Mesodermal cell (in vitro differentiated cells): ENCODE measurements around the gene PLEKHG4B.

Source experiments
- H3K27ac ChIP-seq: 2 replicates; pipeline ENCODE4 v1.7.0; 2013; ENCODE audit warnings: mild to moderate bottlenecking, low read depth, low read length, moderate library complexity; ENCODE audit not compliant: severe bottlenecking
- H3K36me3 ChIP-seq: 2 replicates; pipeline ENCODE4 v1.7.1; 2013; ENCODE audit warnings: mild to moderate bottlenecking, low read length, moderate library complexity; ENCODE audit not compliant: control insufficient read depth, insufficient read depth
- H3K4me1 ChIP-seq: one replicate; pipeline ENCODE4 v1.7.1; 2013; ENCODE audit warnings: mild to moderate bottlenecking, low read length; ENCODE audit not compliant: insufficient read depth, control insufficient read depth, poor library complexity, severe bottlenecking
- H3K4me3 ChIP-seq: 2 replicates; pipeline ENCODE4 v1.7.0; 2013; ENCODE audit warnings: low read length, control low read depth, mild to moderate bottlenecking; ENCODE audit not compliant: insufficient read depth, poor library complexity, severe bottlenecking; ENCODE audit errors: extremely low read depth
- H3K9me3 ChIP-seq: 2 replicates; pipeline ENCODE4 v1.7.1; 2013; ENCODE audit warnings: mild to moderate bottlenecking, low read length, moderate library complexity; ENCODE audit not compliant: control insufficient read depth
- whole genome bisulfite sequencing, 2 experiments: methylation state at CpG; one replicate each; pipeline ENCODE4 v1.1.5; 2013; ENCODE audit warnings: missing lambda C conversion rate in 2 of 2; ENCODE audit not compliant: insufficient coverage in 2 of 2; 5-methylcytosine and 5-hydroxymethylcytosine counted together

Gene PLEKHG4B

GRCh38 chr5:77170-77501, 14.8 kb upstream of the PLEKHG4B start:
- 87 to 92% methylated on average over 4 of the region's 4 CpGs for WGBS, 2 experiments
- H3K9me3 ChIP-seq: no peaks in the 10 kb centered on the region
- H3K27ac ChIP-seq: no peak overlapping the region
- peaks cover 19% of the 10 kb centered on the region for H3K4me1 ChIP-seq
- no peak overlapping the region for H3K4me3 ChIP-seq
- no peaks in the 10 kb centered on the region for H3K36me3 ChIP-seq

- H3K9me3 ChIP-seq: no peaks in the 10 kb centered on the region
- no peak overlapping the region for H3K4me3 ChIP-seq
- H3K36me3 ChIP-seq: no peaks in the 10 kb centered on the region
- H3K4me1 ChIP-seq: peaks cover 23% of the 10 kb centered on the region
- 79 to 90% methylated on average over 5 to 8 of the region's 10 CpGs for WGBS, 2 experiments
- no peak overlapping the region for H3K27ac ChIP-seq
Measured at GRCh38 chr5:77546-77945, 14.4 kb upstream of the PLEKHG4B start.

- 84 to 85% methylated on average over 14 to 17 of the region's 17 CpGs for WGBS, 2 experiments
- H3K9me3 ChIP-seq: no peaks in the 10 kb centered on the region
- H3K4me3 ChIP-seq: no peak overlapping the region
- H3K36me3 ChIP-seq: no peaks in the 10 kb centered on the region
- H3K27ac ChIP-seq: peak overlapping the region; percentile 57
- peaks cover 29% of the 10 kb centered on the region for H3K4me1 ChIP-seq
Measured at GRCh38 chr5:77957-78804, 13.8 kb upstream of the PLEKHG4B start.

GRCh38 chr5:78805-79149, 13.2 kb upstream of the PLEKHG4B start:
- no peaks in the 10 kb centered on the region for H3K9me3 ChIP-seq
- WGBS, 2 experiments: 70 to 85% methylated on average over 2 of the region's 2 CpGs
- peaks cover 29% of the 10 kb centered on the region for H3K4me1 ChIP-seq
- H3K36me3 ChIP-seq: no peaks in the 10 kb centered on the region
- no peak overlapping the region for H3K27ac ChIP-seq
- no peak overlapping the region for H3K4me3 ChIP-seq

- Histone ChIP-seq H3K36me3 (no peaks in the 10 kb centered on the region), H3K9me3 (no peaks in the 10 kb centered on the region), H3K27ac (no peak overlapping the region), H3K4me1 (peaks cover 29% of the 10 kb centered on the region), H3K4me3 (no peak overlapping the region)
- 80 to 86% methylated on average over 9 to 10 of the region's 10 CpGs for WGBS, 2 experiments
Measured at GRCh38 chr5:79263-79662, 12.7 kb upstream of the PLEKHG4B start.

GRCh38 chr5:79821-80220, 12.1 kb upstream of the PLEKHG4B start:
- Histone ChIP-seq H3K4me3 (no peak overlapping the region), H3K36me3 (no peaks in the 10 kb centered on the region), H3K9me3 (no peaks in the 10 kb centered on the region), H3K27ac (no peak overlapping the region), H3K4me1 (peaks cover 29% of the 10 kb centered on the region)
- WGBS, 2 experiments: 89 to 91% methylated on average over 3 of the region's 5 CpGs

GRCh38 chr5:81391-82021, 10.5 kb upstream of the PLEKHG4B start:
- no peak overlapping the region for H3K4me3 ChIP-seq
- peaks cover 29% of the 10 kb centered on the region for H3K4me1 ChIP-seq
- no peaks in the 10 kb centered on the region for H3K9me3 ChIP-seq
- no peak overlapping the region for H3K27ac ChIP-seq
- H3K36me3 ChIP-seq: no peaks in the 10 kb centered on the region
- 89 to 90% methylated on average over 17 of the region's 19 CpGs for WGBS, 2 experiments

- no peak overlapping the region for H3K27ac ChIP-seq
- 16 to 20% methylated on average over 6 to 8 of the region's 9 CpGs for WGBS, 2 experiments
- H3K9me3 ChIP-seq: no peaks in the 10 kb centered on the region
- H3K4me3 ChIP-seq: no peak overlapping the region
- no peaks in the 10 kb centered on the region for H3K36me3 ChIP-seq
- peaks cover 29% of the 10 kb centered on the region for H3K4me1 ChIP-seq
Measured at GRCh38 chr5:82097-82496, 9.9 kb upstream of the PLEKHG4B start.

- Histone ChIP-seq H3K27ac (no peak overlapping the region), H3K4me1 (peaks cover 25% of the 10 kb centered on the region), H3K4me3 (no peak overlapping the region), H3K36me3 (no peaks in the 10 kb centered on the region), H3K9me3 (no peaks in the 10 kb centered on the region)
- 38 to 46% methylated on average over 7 to 9 of the region's 10 CpGs for WGBS, 2 experiments
Measured at GRCh38 chr5:82570-82969, 9.4 kb upstream of the PLEKHG4B start.

- peaks cover 22% of the 10 kb centered on the region for H3K4me1 ChIP-seq
Measured at GRCh38 chr5:83029-83428, 8.9 kb upstream of the PLEKHG4B start.

GRCh38 chr5:85334-85995, 6.5 kb upstream of the PLEKHG4B start:
- no peaks in the 10 kb centered on the region for H3K9me3 ChIP-seq
- no peak overlapping the region for H3K4me3 ChIP-seq
- WGBS, 2 experiments: 89 to 92% methylated on average over 10 to 17 of the region's 22 CpGs
- H3K36me3 ChIP-seq: no peaks in the 10 kb centered on the region
- H3K4me1 ChIP-seq: peaks cover 17% of the 10 kb centered on the region
- no peak overlapping the region for H3K27ac ChIP-seq

More at GRCh38 chr5:83029-83428, 8.9 kb upstream of the PLEKHG4B start:
- 84 to 89% methylated on average over 3 of the region's 13 CpGs for WGBS, 2 experiments
- Histone ChIP-seq H3K36me3 (no peaks in the 10 kb centered on the region), H3K27ac (no peak overlapping the region), H3K9me3 (no peaks in the 10 kb centered on the region), H3K4me3 (no peak overlapping the region)
